A549 (cell line): Measurements from ENCODE around the gene SLC14A1. TPM values are rescaled to one million over a fixed set of nuclear protein-coding genes. Genes with fewer than 3 reads are reported as not detected.

Experiments
- ATAC-seq, 2 experiments: fragments of 200-7000 bp in 1 of 2; fragments of >200 bp in 1 of 2; cut with Nextera tagmentation in 1 of 2; cut with Tn5 transposase in 1 of 2; 3 replicates each; pipeline versions ENCODE4 v1.8.0 to v1.9.1; 2018 to 2020; ENCODE audit warnings: mild to moderate bottlenecking in 1 of 2, moderate library complexity in 1 of 2
- CTCF ChIA-PET: fragments of 300-600 bp; sonication (Branson Sonifier 250); formaldehyde crosslinking; extraction: SDS; loops from one replicate; lab custom pipeline; 2021; ENCODE audit warnings: antibody characterized with exemption, inconsistent platforms; lab: Yijun Ruan, JAX
- POLR2A ChIA-PET: fragments of 350-600 bp; formaldehyde crosslinking; extraction: SDS; loops from one replicate; lab custom pipeline; 2021; ENCODE audit warnings: antibody characterized with exemption, inconsistent platforms; lab: Yijun Ruan, JAX
- DNase-seq, 2 experiments: peaks; one replicate each; pipeline versions ENCODE4 v3.0.0 to v3.0.0-alpha.2; 2011 to 2016; ENCODE audit warnings: low read depth in 1 of 2, low spot score in 1 of 2
- FAIRE-seq: peaks from 2 replicates; lab custom pipeline; 2011; peaks lifted over from hg19 to GRCh38; lab: Jason Lieb, UNC
- H3K27ac ChIP-seq, 2 experiments: fragments of >200 bp; sonication (Bioruptor Twin); formaldehyde crosslinking; 3 replicates each; pipeline ENCODE4 v1.5.1; 2016 to 2017
- H3K4me1 ChIP-seq: fragments of >200 bp; sonication (Bioruptor Twin); formaldehyde crosslinking; 3 replicates; pipeline ENCODE4 v1.6.1; 2016
- H3K4me2 ChIP-seq: fragments of >200 bp; sonication (Bioruptor Twin); formaldehyde crosslinking; 3 replicates; pipeline ENCODE4 v1.6.1; 2016
- H3K4me3 ChIP-seq: fragments of >200 bp; sonication (Bioruptor Twin); formaldehyde crosslinking; 3 replicates; pipeline ENCODE4 v1.5.1; 2016
- H3K9me3 ChIP-seq: fragments of >200 bp; sonication (Bioruptor Twin); formaldehyde crosslinking; 3 replicates; pipeline ENCODE4 v1.6.1; 2016
- CEBPB ChIP-seq, 2 experiments: fragments of >200 bp in 1 of 2; sonication (Bioruptor Twin) in 1 of 2; formaldehyde crosslinking in 1 of 2; IDR thresholded peaks; 2 replicates each; pipeline ENCODE4 v1.6.1; 2012 to 2016
- EHMT2 ChIP-seq: fragments of 200-600 bp; sonication (generic); IDR thresholded peaks from 2 replicates; pipeline ENCODE4 v1.6.1; 2016; ENCODE audit warnings: antibody characterized with exemption, low read depth, mild to moderate bottlenecking, moderate library complexity
- ESRRA ChIP-seq: fragments of 150-350 bp; IDR thresholded peaks from 2 replicates; pipeline ENCODE4 v1.6.1; 2014; ENCODE audit warnings: mild to moderate bottlenecking, low read length, borderline replicate concordance
- FOSB ChIP-seq: fragments of 250-450 bp; sonication (Bioruptor Pico); IDR thresholded peaks from 2 replicates; pipeline ENCODE4 v1.5.0; 2020; ENCODE audit warnings: mild to moderate bottlenecking, moderate library complexity
- FOSL2 ChIP-seq, 2 experiments: fragments of 450-650 bp in 1 of 2; fragments of >200 bp in 1 of 2; sonication (Bioruptor Twin) in 1 of 2; formaldehyde crosslinking; IDR thresholded peaks; 2 replicates each; pipeline versions ENCODE4 v1.5.0 to v1.6.1; 2016 to 2020; ENCODE audit warnings: mild to moderate bottlenecking in 1 of 2, moderate library complexity in 1 of 2
- HEYL ChIP-seq: fragments of 250-450 bp; sonication (Bioruptor Pico); IDR thresholded peaks from 2 replicates; pipeline ENCODE4 v1.8.0; 2021; ENCODE audit warnings: mild to moderate bottlenecking, moderate library complexity
- HOXA7 ChIP-seq: fragments of 250-450 bp; sonication (Bioruptor Pico); IDR thresholded peaks from 2 replicates; pipeline ENCODE4 v1.5.0; 2020; ENCODE audit warnings: mild to moderate bottlenecking, moderate library complexity
- HOXB13 ChIP-seq: fragments of 250-450 bp; sonication (Bioruptor Pico); IDR thresholded peaks from 2 replicates; pipeline ENCODE4 v1.5.0; 2020; ENCODE audit warnings: low read depth, mild to moderate bottlenecking, moderate library complexity
- HOXB5 ChIP-seq: fragments of 250-450 bp; sonication (Bioruptor Pico); IDR thresholded peaks from 2 replicates; pipeline ENCODE4 v1.5.0; 2020; ENCODE audit warnings: mild to moderate bottlenecking, moderate library complexity
- JUN ChIP-seq, 2 experiments: fragments of >200 bp; sonication (Bioruptor Twin); formaldehyde crosslinking; IDR thresholded peaks; 2 replicates in 1 of 2; 3 replicates in 1 of 2; pipeline ENCODE4 v1.6.1; 2016 to 2017
- KDM1A ChIP-seq: fragments of 200-600 bp; sonication (generic); IDR thresholded peaks from 2 replicates; pipeline ENCODE4 v1.6.1; 2016; ENCODE audit warnings: low read depth, mild to moderate bottlenecking
- KDM5A ChIP-seq: fragments of 200-600 bp; sonication (generic); IDR thresholded peaks from 2 replicates; pipeline ENCODE4 v1.6.1; 2016; ENCODE audit warnings: antibody characterized with exemption, mild to moderate bottlenecking
- MAFK ChIP-seq: fragments of 450-650 bp; IDR thresholded peaks from 2 replicates; pipeline ENCODE4 v1.6.1; 2014; ENCODE audit not compliant: partially characterized antibody
- MAX ChIP-seq: IDR thresholded peaks from 2 replicates; pipeline ENCODE4 v1.6.1; 2012
- NFE2L2 ChIP-seq: fragments of 150-350 bp; conservative IDR thresholded peaks from 2 replicates; pipeline ENCODE4 v1.6.1; 2014; ENCODE audit warnings: low read length
- NPAS2 ChIP-seq: fragments of 250-450 bp; sonication (Bioruptor Pico); IDR thresholded peaks from 2 replicates; pipeline ENCODE4 v1.8.0; 2022; ENCODE audit warnings: mild to moderate bottlenecking, moderate library complexity, borderline replicate concordance
- PBX3 ChIP-seq: IDR thresholded peaks from 2 replicates; pipeline ENCODE4 v1.6.1; 2012
- PHF8 ChIP-seq: fragments of 200-600 bp; sonication (generic); IDR thresholded peaks from 2 replicates; pipeline ENCODE4 v1.6.1; 2016; ENCODE audit warnings: low read depth, mild to moderate bottlenecking, antibody characterized with exemption, moderate library complexity, borderline replicate concordance
- POLR2A ChIP-seq: IDR thresholded peaks from 2 replicates; pipeline ENCODE4 v1.6.1; 2012; ENCODE audit warnings: mild to moderate bottlenecking, low read length
- POLR2AphosphoS2 ChIP-seq: conservative IDR thresholded peaks from 2 replicates; pipeline ENCODE4 v1.6.1; 2012; ENCODE audit warnings: low read length, improper control_type of control experiment, inconsistent platforms
- RARB ChIP-seq: fragments of 250-450 bp; sonication (Bioruptor Pico); IDR thresholded peaks from 2 replicates; pipeline ENCODE4 v1.8.0; 2021; ENCODE audit warnings: mild to moderate bottlenecking, moderate library complexity
- SMC3 ChIP-seq: fragments of >200 bp; sonication (Bioruptor Twin); formaldehyde crosslinking; IDR thresholded peaks from 3 replicates; pipeline ENCODE4 v1.6.1; 2018; ENCODE audit warnings: inconsistent platforms
- TP53 ChIP-seq: fragments of 250-450 bp; sonication (Bioruptor Pico); IDR thresholded peaks from 2 replicates; pipeline ENCODE4 v1.5.0; 2021; ENCODE audit warnings: mild to moderate bottlenecking, moderate library complexity
- ZC3H11A ChIP-seq: fragments of 450-650 bp; IDR thresholded peaks from 2 replicates; pipeline ENCODE4 v1.6.1; 2014; ENCODE audit warnings: antibody characterized with exemption, mild to moderate bottlenecking
- ZNF302 ChIP-seq: fragments of 250-450 bp; sonication (Bioruptor Pico); IDR thresholded peaks from 2 replicates; pipeline ENCODE4 v1.9.0; 2021; ENCODE audit warnings: inconsistent platforms, mild to moderate bottlenecking, moderate library complexity
- ZSCAN20 ChIP-seq: fragments of 250-450 bp; sonication (Bioruptor Pico); IDR thresholded peaks from 2 replicates; pipeline ENCODE4 v1.8.0; 2022; ENCODE audit warnings: mild to moderate bottlenecking, moderate library complexity
- WGBS: methylation state at CpG from one replicate; pipeline ENCODE4 v1.1.6; 2017; ENCODE audit errors: missing lambda C conversion rate; 5-methylcytosine and 5-hydroxymethylcytosine counted together
- polyA plus RNA-seq, 4 experiments: library from polyadenylated mRNA; depleted of rRNA in 3 of 4; stranded (reverse); fragments of >200 nt; fragmentation: RNase III in 1 of 4; extraction: RNeasy Plus Mini Kit Qiagen cat#74134 plus additional on column Dnase treatment in 1 of 4; gene quantifications; 2 replicates in 3 of 4; 3 replicates in 1 of 4; pipeline ENCODE4 v1.2.3, GENCODE V29; 2011 to 2017
- TF ChIP-seq, protein P1 (sequence below): fragments of 250-450 bp; sonication (Bioruptor Pico); IDR thresholded peaks from 2 replicates; pipeline ENCODE4 v1.5.0; 2020; ENCODE audit warnings: low read depth, mild to moderate bottlenecking, moderate library complexity
- TF ChIP-seq, protein P2 (sequence below): fragments of 450-650 bp; IDR thresholded peaks from 2 replicates; pipeline ENCODE4 v1.6.1; 2014; ENCODE audit warnings: antibody characterized with exemption

SLC14A1 gene
- polyA plus RNA-seq, 2 of the 4 experiments (the other 2 are of a cell fraction) = 0.23 TPM; not detected in 1

DNA sequence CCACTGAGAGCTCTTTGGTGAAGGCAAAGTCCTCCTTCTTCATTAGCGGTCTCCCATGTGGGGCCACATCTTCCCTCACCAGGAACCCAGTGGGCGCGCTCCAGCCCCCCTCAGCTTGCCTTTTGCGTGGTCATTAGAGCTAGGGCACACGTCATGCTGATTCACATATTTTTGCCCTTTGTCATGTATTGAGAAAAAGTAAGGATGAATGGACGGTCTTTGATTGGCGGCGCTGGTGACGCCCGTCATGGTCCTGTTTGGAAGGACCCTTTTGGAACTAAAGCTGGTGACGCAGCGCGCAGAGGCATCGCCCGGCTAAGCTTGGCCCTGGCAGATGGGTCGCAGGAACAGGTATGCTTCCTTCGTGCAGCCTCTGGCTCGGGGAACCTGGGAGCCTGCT lies 3.1 kb downstream of the SLC14A1 start:
- ChIA-PET CTCF (interaction anchor here (1.1 to 9.1 kb wide), 4 partner anchors 12 to 153 kb away, joined by 3 to 76 read pairs (median 6); no protein-coding TSS in a partner anchor), POLR2A (no interaction called here)
- no peak overlapping the region for H3K4me3 ChIP-seq
- peaks cover 14% of the 10 kb centered on the region for H3K4me1 ChIP-seq
- no peak overlapping the region for H3K4me2 ChIP-seq
- H3K9me3 ChIP-seq = no peaks in the 10 kb centered on the region
- no peak overlapping the region for H3K27ac ChIP-seq
- no peak for TF ChIP-seq NPAS2 (CRISPR knock-in tag)
- TF ChIP-seq TP53 (CRISPR knock-in tag) = no peak
- TF ChIP-seq FOSL2 (IDR thresholded peaks at IDR 0.05) = no peak
- no peak for TF ChIP-seq FOSL2 (CRISPR knock-in tag; IDR thresholded peaks at IDR 0.05)
- TF ChIP-seq MAFK = no peak
- no peak for TF ChIP-seq ZC3H11A
- no peak for TF ChIP-seq POLR2A
- no peak for TF ChIP-seq POLR2AphosphoS2
- no peak for TF ChIP-seq CEBPB (IDR thresholded peaks at IDR 0.05)
- no peak for TF ChIP-seq HOXA7
- TF ChIP-seq HEYL (CRISPR knock-in tag) = no peak
- TF ChIP-seq HOXB5 = no peak
- TF ChIP-seq ZSCAN20 (CRISPR knock-in tag) = no peak
- TF ChIP-seq, protein P1, sequence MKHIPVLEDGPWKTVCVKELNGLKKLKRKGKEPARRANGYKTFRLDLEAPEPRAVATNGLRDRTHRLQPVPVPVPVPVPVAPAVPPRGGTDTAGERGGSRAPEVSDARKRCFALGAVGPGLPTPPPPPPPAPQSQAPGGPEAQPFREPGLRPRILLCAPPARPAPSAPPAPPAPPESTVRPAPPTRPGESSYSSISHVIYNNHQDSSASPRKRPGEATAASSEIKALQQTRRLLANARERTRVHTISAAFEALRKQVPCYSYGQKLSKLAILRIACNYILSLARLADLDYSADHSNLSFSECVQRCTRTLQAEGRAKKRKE (CRISPR knock-in tag) = no peak
- no peak for TF ChIP-seq KDM5A
- no peak for TF ChIP-seq FOSB
- TF ChIP-seq KDM1A = no peak
- ATAC-seq (no peak), DNase-seq (no peak), FAIRE-seq (no peak)
- whole genome bisulfite sequencing = 89% methylated on average over 18 of the region's 18 CpGs

DNA sequence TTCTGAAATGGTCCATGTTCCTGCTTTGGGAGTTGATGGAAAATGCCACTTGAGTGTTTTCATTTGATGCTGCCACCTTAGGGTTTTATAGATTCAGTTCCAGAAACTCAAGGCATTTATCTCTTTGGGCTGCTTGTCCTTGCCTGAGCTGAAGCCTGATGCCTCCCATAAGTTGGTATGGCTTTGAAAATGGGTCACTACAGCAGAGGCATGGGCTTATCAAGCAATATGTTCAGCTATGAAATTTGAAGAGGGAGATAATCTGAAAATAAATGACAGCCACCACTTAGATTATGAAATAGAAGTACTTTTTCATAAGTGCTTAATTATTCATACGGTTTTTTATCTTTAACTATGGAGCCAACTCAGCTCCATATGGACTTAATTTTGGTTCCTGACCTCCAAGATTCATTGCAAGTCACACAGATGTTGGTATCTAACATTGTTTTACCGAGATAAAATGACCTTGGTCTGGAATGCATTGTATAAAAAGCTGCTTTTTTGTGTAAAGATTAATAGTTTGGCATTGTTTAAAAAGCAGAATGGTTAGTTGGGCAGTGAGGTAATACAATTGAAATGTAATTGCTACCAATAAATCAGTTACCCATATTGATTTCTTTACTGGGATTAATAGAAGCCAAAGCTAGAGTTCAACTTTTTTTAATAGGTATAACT lies 4.5 kb downstream of the SLC14A1 start:
- H3K27ac ChIP-seq = no peak overlapping the region
- DNase-seq (no peak), ATAC-seq (no peak), FAIRE-seq (no peak)
- TF ChIP-seq EHMT2 = no peak
- no peak for TF ChIP-seq ESRRA
- no peak for TF ChIP-seq KDM1A
- TF ChIP-seq SMC3 = no peak
- TF ChIP-seq, protein P2, sequence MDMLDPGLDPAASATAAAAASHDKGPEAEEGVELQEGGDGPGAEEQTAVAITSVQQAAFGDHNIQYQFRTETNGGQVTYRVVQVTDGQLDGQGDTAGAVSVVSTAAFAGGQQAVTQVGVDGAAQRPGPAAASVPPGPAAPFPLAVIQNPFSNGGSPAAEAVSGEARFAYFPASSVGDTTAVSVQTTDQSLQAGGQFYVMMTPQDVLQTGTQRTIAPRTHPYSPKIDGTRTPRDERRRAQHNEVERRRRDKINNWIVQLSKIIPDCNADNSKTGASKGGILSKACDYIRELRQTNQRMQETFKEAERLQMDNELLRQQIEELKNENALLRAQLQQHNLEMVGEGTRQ = no peak
- no peak for TF ChIP-seq ZNF302
- TF ChIP-seq NFE2L2 = no peak
- no peak for TF ChIP-seq HOXA7
- no peak for TF ChIP-seq PHF8
- TF ChIP-seq, protein P1 (CRISPR knock-in tag) = no peak
- no peak for TF ChIP-seq HOXB13 (CRISPR knock-in tag)
- TF ChIP-seq PBX3 = no peak
- no peak for TF ChIP-seq JUN (IDR thresholded peaks at IDR 0.05)
- TF ChIP-seq MAX = no peak
- no peak for TF ChIP-seq ZSCAN20 (CRISPR knock-in tag)
- no peak for TF ChIP-seq RARB (CRISPR knock-in tag)
- TF ChIP-seq HOXB5 = no peak
- no peak for TF ChIP-seq TP53 (CRISPR knock-in tag)
- ChIA-PET CTCF (interaction anchor here (0.9 to 1.0 kb wide), 4 partner anchors 75 to 120 kb away, joined by 3 to 4 read pairs (median 4); no protein-coding TSS in a partner anchor), POLR2A (no interaction called here)
- H3K9me3 ChIP-seq = no peaks in the 10 kb centered on the region
- no peak overlapping the region for H3K4me3 ChIP-seq
- peaks cover 14% of the 10 kb centered on the region for H3K4me1 ChIP-seq
- no peak overlapping the region for H3K4me2 ChIP-seq
- 27% methylated on average over 2 of the region's 2 CpGs for WGBS
